22Rv1 (cell line): Measurements from ENCODE around the gene FSIP1.

ENCODE experiments used
- ZFX ChIP-seq: fragments of 450-650 bp; IDR thresholded peaks from 2 replicates; pipeline ENCODE4 v1.6.1; 2017; ENCODE audit warnings: antibody characterized with exemption, borderline replicate concordance
- TF ChIP-seq, protein P1 (sequence below): fragments of 450-650 bp; IDR thresholded peaks from 2 replicates; pipeline ENCODE4 v1.5.1; 2017; ENCODE audit warnings: mild to moderate bottlenecking

DNA sequence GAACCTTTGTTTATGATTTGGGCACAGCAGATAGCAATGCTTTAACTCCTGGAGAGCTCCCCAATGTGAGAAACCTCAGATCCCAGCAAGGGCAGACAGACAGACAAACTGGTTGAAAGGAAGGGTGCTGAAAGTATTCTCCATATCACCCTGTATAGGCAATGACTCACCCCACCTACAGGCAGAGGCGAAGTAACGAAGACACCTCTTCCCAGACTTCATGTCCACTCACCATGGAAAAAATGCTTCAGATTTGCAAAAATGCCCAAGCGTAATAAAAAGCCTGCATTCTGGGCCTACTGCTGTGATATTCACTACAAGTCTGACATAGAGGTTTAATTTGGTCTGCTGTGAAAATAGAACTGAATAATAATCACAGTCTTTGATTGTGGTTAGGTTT is 151.3 kb downstream of the FSIP1 start:
- TF ChIP-seq, protein P1, sequence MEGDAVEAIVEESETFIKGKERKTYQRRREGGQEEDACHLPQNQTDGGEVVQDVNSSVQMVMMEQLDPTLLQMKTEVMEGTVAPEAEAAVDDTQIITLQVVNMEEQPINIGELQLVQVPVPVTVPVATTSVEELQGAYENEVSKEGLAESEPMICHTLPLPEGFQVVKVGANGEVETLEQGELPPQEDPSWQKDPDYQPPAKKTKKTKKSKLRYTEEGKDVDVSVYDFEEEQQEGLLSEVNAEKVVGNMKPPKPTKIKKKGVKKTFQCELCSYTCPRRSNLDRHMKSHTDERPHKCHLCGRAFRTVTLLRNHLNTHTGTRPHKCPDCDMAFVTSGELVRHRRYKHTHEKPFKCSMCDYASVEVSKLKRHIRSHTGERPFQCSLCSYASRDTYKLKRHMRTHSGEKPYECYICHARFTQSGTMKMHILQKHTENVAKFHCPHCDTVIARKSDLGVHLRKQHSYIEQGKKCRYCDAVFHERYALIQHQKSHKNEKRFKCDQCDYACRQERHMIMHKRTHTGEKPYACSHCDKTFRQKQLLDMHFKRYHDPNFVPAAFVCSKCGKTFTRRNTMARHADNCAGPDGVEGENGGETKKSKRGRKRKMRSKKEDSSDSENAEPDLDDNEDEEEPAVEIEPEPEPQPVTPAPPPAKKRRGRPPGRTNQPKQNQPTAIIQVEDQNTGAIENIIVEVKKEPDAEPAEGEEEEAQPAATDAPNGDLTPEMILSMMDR: no peak
- no peak for TF ChIP-seq ZFX
